Ramos (cell line): ENCODE data around the gene WFDC11.
"Not testable (repeated sequence)": the region's sequence is repeated elsewhere in the genome, so short reads cannot be mapped to it uniquely, and the experiment has no call there.

Experiments
- in situ Hi-C: fragments of 300-500 bp; cut with MboI; formaldehyde crosslinking; loops from one replicate; pipeline ENCODE4 v1.14.3; 2022; ENCODE audit warnings: low sequenced_read_pairs; ENCODE audit not compliant: unreplicated experiment

Gene WFDC11

GRCh38 chr20:45670139-45670538 lies at the start of gene WFDC11:
Gene WFDC11 (minus strand): TSS chr20:45670239. CDS start chr20:45650600, 19,639 bp downstream.
- in situ Hi-C loops: no loop called here

- in situ Hi-C loops: not testable (repeated sequence)
These were observed 46.2 kb upstream of the WFDC11 start for GRCh38 chr20:45716141-45716688.

GRCh38 chr20:45704969-45705637 lies 35.1 kb upstream of the WFDC11 start, which contains the start of gene WFDC10B:
Gene WFDC10B (minus strand): TSS chr20:45705019. CDS start chr20:45685992, 19,027 bp downstream.
- in situ Hi-C loops: no loop called here

GRCh38 chr20:45701873-45702272 lies 31.8 kb upstream of the WFDC11 start, which contains the start of gene WFDC13:
Gene WFDC13 (plus strand): TSS chr20:45702038. CDS start chr20:45702124, 86 bp downstream.
- in situ Hi-C loops: no loop called here

GRCh38 chr20:45701104-45701503 lies 31.1 kb upstream of the WFDC11 start:
- in situ Hi-C loops: no loop called here

GRCh38 chr20:45695496-45695895 lies 25.5 kb upstream of the WFDC11 start:
- in situ Hi-C loops: no loop called here

GRCh38 chr20:45693346-45693745 lies 23.3 kb upstream of the WFDC11 start:
- in situ Hi-C loops: not testable (repeated sequence)

GRCh38 chr20:45685896-45686295 lies 15.9 kb upstream of the WFDC11 start:
- in situ Hi-C loops: no loop called here

GRCh38 chr20:45679650-45680049 lies 9.6 kb upstream of the WFDC11 start:
- in situ Hi-C loops: no loop called here

- in situ Hi-C loops: no loop called here
These were observed 2.7 kb upstream of the WFDC11 start for GRCh38 chr20:45672765-45673164.

- in situ Hi-C loops: not testable (repeated sequence)
These were observed 13.0 kb downstream of the WFDC11 start for GRCh38 chr20:45657038-45657437.

- in situ Hi-C loops: not testable (repeated sequence)
These were observed 18.3 kb downstream of the WFDC11 start for GRCh38 chr20:45651726-45652125.

GRCh38 chr20:45649312-45649863 lies 20.7 kb downstream of the WFDC11 start:
- in situ Hi-C loops: no loop called here

- in situ Hi-C loops: no loop called here
These were observed 22.5 kb downstream of the WFDC11 start for GRCh38 chr20:45647441-45648050.

GRCh38 chr20:45646875-45647274 lies 23.2 kb downstream of the WFDC11 start:
- in situ Hi-C loops: no loop called here

- in situ Hi-C loops: not testable (repeated sequence)
These were observed 24.2 kb downstream of the WFDC11 start for GRCh38 chr20:45645869-45646268.

- in situ Hi-C loops: not testable (repeated sequence)
These were observed 29.0 kb downstream of the WFDC11 start for GRCh38 chr20:45641076-45641475.

GRCh38 chr20:45639687-45640086 lies 30.4 kb downstream of the WFDC11 start:
- in situ Hi-C loops: no loop called here

- in situ Hi-C loops: no loop called here
These were observed 33.5 kb downstream of the WFDC11 start for GRCh38 chr20:45636513-45636912.

GRCh38 chr20:45631184-45631583 lies 38.9 kb downstream of the WFDC11 start, which contains the start of gene WFDC9:
Gene WFDC9 (minus strand): TSS chr20:45631284. CDS start chr20:45610181, 21,103 bp downstream.
- in situ Hi-C loops: no loop called here

- in situ Hi-C loops: no loop called here
These were observed 39.7 kb downstream of the WFDC11 start for GRCh38 chr20:45630371-45630770.
